SHP77 (cell line): ENCODE data around the gene RGS9.
"Not testable (repeated sequence)": the region's sequence is repeated elsewhere in the genome, so short reads cannot be mapped to it uniquely, and the experiment has no call there.

ENCODE experiments used
- DNase-seq, 2 experiments: peaks; one replicate each; lab custom pipeline; 2025; lab: John Stamatoyannopoulos, UW

The RGS9 gene

DNA sequence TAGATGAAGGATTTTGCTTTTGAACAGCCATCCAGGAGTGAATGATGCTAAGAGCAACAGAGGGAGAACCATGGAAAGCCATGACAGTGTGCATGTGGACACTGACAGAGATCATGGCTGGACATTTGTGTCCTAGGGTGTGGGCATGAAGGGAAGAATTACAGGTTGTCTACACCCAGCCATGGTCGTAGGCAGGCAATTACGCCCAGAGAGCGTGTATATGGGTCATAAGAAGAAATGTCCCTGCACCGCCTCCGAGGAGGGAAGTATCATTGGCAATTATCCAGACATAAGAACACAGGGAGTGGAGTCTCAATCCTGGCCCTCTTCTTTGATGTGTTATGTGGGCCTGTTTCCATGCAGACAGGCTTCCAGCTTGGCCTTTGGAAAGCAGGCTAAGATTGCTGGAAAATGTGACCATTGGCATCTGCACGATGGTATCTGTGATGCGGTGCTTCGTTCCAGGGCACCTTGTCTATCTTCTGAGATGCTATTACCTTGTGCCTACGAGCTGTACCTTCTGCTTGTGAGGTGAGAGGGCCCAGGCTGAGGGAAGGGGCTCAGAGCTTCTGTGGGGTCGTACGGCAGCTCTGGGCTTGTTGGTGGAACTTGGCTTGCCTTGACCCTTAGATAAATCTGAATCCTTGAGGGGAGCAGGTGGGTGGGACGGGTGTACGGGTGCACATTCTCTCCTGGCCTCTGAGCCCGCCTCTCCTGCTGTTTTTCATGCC is 19.8 kb downstream of the RGS9 start:
- no peak for DNase-seq

GRCh38 chr17:65158041-65158440 is 20.9 kb downstream of the RGS9 start:
- DNase-seq = no peak

- DNase-seq = no peak
Measured at GRCh38 chr17:65158622-65159021, 21.5 kb downstream of the RGS9 start.

DNA sequence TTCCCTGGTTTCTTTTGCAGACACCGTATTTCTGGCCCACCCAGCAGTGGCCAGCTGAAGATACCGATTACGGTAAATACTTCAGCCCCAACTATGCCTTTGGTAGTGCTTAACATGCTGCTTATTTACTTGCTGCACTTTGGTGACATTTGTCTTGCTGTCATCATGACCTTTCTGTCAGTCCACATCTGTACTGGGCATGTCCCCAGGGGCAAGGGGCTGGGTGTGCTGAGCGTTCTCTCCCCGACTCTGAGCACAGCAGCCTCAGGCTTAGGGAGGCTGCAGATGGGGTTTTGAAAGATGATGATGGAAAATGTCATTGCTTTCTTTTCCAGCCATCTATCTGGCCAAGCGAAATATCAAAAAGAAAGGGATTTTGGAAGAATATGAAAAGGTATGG is 23.3 kb downstream of the RGS9 start:
- DNase-seq = no peak

GRCh38 chr17:65163990-65164495 is 26.9 kb downstream of the RGS9 start:
- peak in 1 of 2 experiments; percentile 8 for DNase-seq

GRCh38 chr17:65166787-65167186 is 29.6 kb downstream of the RGS9 start:
- no peak for DNase-seq

GRCh38 chr17:65167566-65167965 is 30.4 kb downstream of the RGS9 start:
- DNase-seq = no peak

DNA sequence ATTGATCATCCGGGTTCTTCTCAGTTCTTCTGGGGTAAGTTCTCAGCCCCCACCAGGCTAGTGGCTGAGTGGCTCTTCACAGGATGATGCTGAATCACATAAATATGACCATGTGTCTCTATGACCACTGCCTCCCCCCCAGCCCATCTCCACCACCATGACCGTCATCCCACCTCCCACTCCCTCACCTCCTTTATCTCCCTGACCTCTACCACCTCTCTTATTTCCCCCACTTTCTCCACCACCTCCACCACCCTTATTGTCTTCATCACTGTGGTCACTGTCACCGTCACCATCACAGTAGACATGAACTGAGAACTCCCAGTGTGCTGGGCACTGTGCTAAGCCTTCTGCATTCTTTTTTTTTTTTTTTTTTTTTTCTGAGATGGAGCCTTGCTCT is 32.5 kb downstream of the RGS9 start:
- DNase-seq = no peak

DNA sequence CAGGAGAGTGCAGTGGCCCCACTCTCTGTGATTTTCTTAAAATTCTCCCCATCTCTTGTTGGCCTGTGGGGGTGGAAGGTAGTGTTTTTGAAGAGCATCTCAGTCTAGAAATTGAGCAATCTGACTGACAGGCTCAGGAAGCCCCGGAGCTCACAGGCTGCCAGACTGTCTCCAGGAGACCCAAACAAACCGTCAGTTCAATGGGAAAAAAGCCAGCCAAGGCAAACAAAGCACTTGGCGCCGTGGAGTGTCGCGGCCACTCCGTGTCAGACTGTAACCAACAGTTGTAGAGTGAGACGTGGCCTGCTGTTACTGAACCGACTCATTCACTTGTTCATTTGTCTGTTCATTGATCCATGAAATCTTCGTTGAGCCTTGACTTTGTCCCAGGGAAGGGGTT is 33.7 kb downstream of the RGS9 start:
- peak; percentile 22 to 36 for DNase-seq

GRCh38 chr17:65171752-65172151 is 34.6 kb downstream of the RGS9 start:
- DNase-seq = no peak

DNA sequence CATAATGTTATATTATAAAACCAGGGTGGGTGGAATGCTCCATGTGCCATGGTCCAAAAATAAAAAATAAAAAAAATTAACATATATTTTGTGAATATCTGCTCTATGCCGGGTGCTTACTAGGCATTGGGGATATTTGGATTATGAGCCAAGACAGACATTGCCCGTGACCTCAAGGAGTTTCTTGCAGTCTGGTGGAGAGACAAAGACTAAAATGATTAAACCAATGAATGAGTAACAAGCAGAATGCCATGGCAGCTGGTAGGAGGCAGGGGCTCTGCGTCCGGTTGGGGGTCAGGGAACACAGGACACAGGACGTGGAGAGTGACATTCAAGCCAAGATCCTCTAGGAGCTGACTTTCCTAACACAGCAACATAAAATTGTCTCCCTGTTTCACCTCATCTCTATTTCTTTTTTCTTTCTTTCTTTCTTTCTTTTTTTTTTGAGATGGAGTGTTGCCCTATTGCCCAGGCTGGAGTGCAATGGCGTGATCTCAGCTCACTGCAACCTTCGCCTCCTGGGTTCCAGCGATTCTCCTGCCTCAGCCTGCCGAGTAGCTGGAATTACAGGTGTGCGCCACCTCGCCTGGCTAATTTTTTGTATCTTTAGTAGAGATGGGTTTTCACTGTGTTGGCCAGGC is 35.4 kb downstream of the RGS9 start:
- no peak for DNase-seq

DNA sequence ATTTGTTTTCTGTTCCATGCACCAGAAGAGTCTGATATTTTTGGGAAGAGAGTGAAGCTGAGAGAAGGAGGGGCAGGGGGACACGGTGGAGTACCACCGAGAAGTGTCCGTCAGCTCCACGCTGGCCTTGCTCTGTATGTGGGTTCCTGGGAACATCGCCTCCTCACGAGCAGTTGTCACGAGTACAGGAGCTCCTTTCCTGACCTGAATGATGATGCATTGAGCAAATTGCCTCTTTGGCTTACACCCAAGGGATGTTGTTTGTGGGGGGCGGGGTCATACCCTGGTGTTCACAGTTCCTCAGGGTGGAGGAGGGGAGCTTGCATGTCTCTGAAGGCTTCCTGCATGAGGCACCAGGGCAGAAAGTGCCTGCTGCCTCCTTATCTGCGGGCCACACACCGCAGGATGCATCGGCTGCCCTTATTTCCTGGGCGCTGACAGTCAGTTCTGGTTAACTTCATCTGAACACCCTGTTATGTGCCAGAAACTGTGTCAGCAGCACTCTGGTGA is 36.2 kb downstream of the RGS9 start:
- no peak for DNase-seq

DNA sequence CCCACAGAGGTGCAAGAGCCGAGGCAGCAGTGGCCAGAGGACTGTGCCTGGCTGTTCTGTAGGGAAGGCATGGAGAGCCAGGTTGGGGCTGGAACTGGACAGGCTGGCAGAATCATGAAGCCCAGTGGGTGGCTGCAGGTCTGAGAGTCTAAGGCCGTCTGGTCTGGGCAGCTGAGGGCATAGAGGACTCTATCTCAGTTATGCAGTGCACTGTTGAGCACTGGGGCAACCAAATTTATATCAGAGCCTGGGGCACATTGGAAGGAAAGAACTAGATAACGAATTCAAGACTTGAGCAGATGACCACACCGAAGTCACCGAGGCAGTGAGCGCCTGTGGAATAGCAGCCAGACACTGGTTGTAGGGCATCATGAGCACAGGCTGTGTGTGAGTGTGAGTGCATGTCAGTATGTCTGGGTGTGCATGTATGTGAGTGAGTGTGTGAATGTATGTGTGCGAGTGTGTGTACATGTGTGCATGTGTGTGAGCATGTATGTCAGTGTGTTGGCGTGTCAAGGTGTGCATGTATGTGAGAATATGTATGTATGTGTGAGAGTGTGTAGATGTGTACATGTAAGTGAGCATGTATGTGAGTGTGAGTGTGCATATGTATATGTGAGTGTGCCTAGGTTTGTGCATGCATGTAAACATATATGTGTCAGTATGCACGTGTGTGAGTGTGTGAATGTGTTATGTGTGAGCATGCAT is 37.0 kb downstream of the RGS9 start:
- DNase-seq = no peak

- DNase-seq = no peak
Measured at GRCh38 chr17:65174974-65175373, 37.8 kb downstream of the RGS9 start.

DNA sequence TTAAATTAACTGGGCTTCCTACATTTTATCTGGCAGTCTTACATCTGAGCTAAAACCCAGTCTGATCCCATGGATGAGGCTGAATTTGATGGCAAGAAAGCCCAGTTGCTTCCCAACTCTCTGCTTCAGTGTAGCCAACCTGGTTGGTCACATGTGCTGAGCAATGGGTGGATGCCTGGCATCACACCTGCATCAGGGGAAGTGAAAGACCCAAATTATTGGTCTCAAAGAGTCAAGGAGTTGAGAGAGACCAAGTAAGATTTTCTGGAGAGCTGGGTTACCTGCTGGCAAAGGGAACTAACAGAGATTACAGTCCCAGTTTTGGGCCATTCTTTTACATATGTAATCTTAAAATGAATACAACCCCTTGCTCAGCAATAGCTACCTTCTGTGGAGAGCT is 38.8 kb downstream of the RGS9 start:
- DNase-seq = no peak

- no peak for DNase-seq
Measured at GRCh38 chr17:65176646-65177409, 39.7 kb downstream of the RGS9 start.

DNA sequence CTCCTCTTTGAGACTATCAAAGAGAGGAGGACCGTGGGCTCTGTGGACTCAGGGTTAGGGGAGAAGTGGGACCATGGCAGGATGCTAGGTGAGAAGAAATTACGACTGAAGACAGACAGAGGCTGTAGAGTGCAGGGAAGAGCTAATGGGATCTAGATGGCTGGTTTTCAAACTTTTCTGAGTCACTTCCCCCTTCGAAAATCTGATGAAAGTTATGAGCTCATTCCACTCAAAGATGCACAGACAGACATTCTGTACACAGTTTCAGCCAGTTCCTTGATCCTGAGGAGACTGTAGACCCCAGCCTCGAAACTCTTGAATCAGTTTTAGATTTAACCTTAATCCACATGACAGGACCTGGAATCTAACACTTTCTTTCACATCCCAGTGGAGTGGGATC is 40.7 kb downstream of the RGS9 start:
- DNase-seq = no peak

DNA sequence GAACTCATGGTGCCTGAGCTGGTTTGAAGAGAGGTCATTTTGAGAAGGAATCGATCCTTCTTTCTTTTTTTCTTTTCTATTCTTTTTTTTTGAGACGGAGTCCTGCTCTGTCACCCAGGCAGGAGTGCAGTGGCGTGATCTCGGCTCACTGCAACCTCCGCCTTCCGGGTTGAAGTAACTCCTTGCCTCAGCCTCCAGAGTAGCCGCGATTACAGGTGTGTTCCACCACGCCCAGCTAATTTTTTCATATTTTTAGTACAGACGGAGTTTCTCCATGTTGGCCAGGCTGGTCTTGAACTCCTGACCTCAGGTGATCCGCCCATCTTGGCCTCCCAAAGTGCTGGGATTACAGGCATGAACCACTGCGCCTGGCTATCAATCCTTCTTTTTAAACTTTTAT is 43.1 kb downstream of the RGS9 start:
- DNase-seq = not testable (repeated sequence)

DNA sequence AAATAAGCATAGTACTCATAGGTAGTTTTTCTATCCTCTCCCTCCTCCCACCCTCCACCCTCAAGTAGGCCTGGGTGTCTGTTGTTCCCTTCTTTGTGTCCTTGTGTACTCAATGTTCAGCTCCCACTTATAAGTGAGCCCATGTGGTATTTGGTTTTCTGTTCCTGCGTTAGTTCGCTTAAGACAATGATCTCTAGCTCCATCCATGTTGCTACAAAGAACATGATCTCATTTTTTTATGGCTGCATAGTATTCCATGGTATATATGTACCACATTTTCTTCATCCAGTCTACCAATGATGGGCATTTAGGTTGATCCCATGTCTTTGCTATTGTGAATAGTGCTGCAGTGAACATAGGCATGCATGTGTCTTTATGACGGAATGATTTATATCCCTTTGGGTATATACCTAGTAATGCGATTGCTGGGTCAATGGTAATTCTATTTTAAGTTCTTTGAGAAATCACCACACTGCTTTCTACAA is 43.6 kb downstream of the RGS9 start:
- not testable (repeated sequence) for DNase-seq

DNA sequence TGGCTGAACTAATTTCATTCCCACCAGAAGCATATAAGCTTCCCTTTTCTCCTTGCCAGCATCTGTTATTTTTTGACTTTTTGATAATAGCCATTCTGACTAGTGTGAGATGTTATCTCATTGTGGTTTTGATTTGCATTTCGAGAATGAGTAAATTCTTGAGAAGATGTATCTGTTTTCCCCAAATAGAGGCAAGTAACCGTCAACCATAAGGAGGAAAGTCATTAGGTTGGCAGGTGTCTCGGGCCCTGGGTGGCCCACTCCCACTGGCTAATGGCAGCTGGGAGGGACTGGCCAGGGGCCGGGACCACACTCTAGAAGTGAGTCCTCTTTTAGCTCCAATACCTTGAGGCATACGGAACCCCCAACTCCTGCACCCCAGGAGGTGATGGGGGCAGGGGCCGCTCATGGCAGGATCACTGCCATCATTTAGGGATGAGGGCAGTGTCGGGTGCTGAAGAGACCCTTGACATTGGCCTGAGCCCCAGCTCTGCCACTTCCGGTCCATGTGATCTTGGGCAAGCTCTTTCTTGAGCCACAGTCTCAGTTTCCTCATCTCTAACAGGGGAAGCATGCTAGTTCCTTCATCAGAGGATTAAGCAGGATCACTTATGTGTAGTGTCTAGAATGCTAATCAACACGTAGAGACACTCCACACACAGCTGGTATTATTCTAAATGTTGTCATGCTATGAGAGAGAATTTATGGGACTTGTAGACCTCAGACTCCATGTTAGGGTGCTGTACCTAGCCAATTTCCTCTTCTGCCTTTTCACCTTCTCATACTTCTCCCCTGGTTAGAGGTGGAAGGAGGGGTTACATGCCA is 44.3 kb downstream of the RGS9 start:
- no peak for DNase-seq

DNA sequence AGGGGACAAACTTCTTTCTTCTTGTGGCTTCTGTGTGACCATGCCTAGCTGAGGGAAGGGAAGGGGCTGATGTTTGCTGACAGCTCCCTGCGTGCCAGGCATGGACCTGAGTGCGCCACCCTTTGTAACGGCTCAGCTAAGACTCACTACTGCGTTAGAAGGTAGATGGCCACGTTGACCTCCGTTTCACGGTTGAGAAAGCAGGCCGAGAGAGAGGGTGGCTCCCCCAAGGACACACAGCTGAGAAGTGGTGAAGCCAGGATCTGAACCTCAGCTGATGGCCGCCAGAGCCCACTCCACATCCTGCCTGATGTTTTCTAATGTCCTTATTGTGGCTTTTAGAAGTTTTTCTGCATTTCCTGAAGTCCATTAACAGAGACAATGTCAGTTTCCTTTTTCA is 45.1 kb downstream of the RGS9 start:
- no peak for DNase-seq
